Activated T-helper 17 cell treated with anti-CD3 and anti-CD28 coated beads, Interleukin-2, amount 50 U/mL, for 72 hours (primary cell): ENCODE measurements around the gene PLEKHM3. TPM values are rescaled to one million over a fixed set of nuclear protein-coding genes. Genes with fewer than 3 reads are reported as not detected.

Experiments used
- ATAC-seq: fragments of 150-1000 bp; cut with Tn5 transposase; replicated peaks from 2 replicates; pipeline ENCODE4 v1.10.0; 2021; ENCODE audit warnings: mild to moderate bottlenecking, moderate library complexity
- H3K27ac Mint-ChIP-seq: one replicate; pipeline ENCODE4 v1.8.0; 2022; ENCODE audit warnings: mixed read lengths
- H3K27me3 Mint-ChIP-seq: one replicate; pipeline ENCODE4 v1.8.0; 2022; ENCODE audit warnings: mixed read lengths
- H3K36me3 Mint-ChIP-seq: one replicate; pipeline ENCODE4 v1.8.0; 2022; ENCODE audit warnings: low read depth, mild to moderate bottlenecking, mixed read lengths
- H3K4me1 Mint-ChIP-seq: one replicate; pipeline ENCODE4 v1.8.0; 2022; ENCODE audit warnings: mixed read lengths
- H3K4me3 Mint-ChIP-seq: one replicate; pipeline ENCODE4 v1.8.0; 2022; ENCODE audit warnings: mild to moderate bottlenecking, mixed read lengths
- H3K9me3 Mint-ChIP-seq: one replicate; pipeline ENCODE4 v1.8.0; 2022; ENCODE audit warnings: mixed read lengths
- total RNA-seq, 2 donors: library from RNA; stranded (reverse); gene quantifications; one replicate each; pipeline ENCODE4 v1.2.3, GENCODE V29; 2022

The PLEKHM3 gene
- total RNA-seq, 2 donors from 2014 or later: 3.2 to 5.3 TPM

DNA sequence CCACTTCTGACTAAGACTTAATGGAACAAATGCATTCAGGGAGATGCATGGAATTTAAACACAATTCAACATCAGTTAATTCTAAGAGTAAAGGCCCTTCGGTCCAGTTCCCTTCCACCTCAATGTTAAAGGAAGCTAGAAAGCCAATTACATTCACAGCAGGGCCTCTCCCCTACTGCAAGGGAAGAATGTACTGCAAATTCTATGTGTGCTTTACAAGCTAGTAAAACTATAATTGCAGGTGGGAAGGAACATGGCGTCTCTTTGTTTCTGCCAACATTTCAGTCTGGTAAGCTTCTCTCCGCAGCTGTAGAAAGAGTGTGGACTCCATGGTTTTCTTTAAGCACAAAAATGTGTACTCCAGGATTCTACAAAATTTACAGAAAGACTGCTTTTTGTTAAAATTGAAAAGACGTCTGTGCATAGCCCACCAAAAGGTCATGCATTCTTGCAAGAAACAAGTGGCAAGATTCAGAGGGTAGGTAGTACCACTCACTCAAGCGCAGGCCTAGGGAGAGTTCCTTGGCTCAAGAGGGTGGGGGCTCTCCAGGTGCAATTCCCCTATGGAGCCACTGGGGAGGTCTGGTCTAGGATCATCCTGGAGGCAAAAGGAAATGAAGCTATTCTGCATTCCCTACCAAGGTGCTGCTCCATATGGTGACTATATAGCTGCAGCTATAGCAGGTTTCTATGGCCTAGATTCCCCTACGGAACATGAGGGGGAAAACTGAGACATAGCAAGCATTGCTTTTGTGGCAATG is 128.6 kb downstream of the PLEKHM3 start:
- H3K36me3 Mint-ChIP-seq: peaks cover 6% of the 10 kb centered on the region
- no peak for ATAC-seq
- H3K27me3 Mint-ChIP-seq: no peaks in the 10 kb centered on the region
- H3K4me3 Mint-ChIP-seq: no peak overlapping the region
- no peaks in the 10 kb centered on the region for H3K4me1 Mint-ChIP-seq
- no peaks in the 10 kb centered on the region for H3K9me3 Mint-ChIP-seq
- no peak overlapping the region for H3K27ac Mint-ChIP-seq

GRCh38 chr2:207895274-207895860 is 130.0 kb downstream of the PLEKHM3 start:
- Mint-ChIP-seq H3K27me3 (no peaks in the 10 kb centered on the region), H3K9me3 (no peaks in the 10 kb centered on the region), H3K4me1 (no peaks in the 10 kb centered on the region), H3K4me3 (no peak overlapping the region), H3K36me3 (peaks cover 6% of the 10 kb centered on the region), H3K27ac (no peak overlapping the region)
- ATAC-seq: no peak

DNA sequence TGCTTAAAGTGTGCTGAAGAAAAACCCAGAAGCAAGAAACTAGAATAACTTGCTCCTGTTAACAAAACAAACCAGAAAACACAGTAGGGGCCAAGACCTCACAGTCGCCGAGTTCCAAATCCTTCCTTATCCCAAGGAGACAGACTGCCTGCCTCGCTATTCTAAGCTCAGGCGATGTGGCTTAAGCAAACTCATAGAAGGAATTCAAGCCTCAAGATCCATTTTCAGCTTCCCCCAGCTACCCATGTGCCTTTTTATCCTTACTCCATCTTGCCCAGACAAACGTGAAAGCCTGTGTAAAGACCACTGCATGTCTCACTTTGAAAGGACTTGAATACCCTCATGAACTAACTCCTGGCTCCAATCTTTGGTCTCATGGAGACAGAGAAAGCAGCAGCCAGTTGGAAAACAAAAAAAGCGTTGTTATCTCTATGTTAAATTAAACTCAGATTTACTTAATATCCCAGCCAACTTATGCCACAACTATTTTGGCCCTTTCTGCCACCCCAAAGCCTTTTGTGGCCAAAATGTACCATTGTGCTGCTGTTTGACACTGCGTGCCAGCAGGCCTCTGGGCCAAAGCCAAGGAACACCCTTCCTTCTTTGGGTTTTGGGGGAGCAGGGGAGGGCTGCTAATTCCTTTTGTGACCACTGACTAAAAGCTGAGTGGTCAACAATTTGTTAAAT is 132.5 kb downstream of the PLEKHM3 start:
- no peaks in the 10 kb centered on the region for H3K36me3 Mint-ChIP-seq
- H3K9me3 Mint-ChIP-seq: no peaks in the 10 kb centered on the region
- H3K27me3 Mint-ChIP-seq: no peaks in the 10 kb centered on the region
- no peak overlapping the region for H3K4me3 Mint-ChIP-seq
- peak overlapping the region; percentile 53 for H3K27ac Mint-ChIP-seq
- H3K4me1 Mint-ChIP-seq: no peaks in the 10 kb centered on the region
- ATAC-seq: no peak

GRCh38 chr2:207891086-207891844 is 134.1 kb downstream of the PLEKHM3 start:
- H3K9me3 Mint-ChIP-seq: no peaks in the 10 kb centered on the region
- no peaks in the 10 kb centered on the region for H3K27me3 Mint-ChIP-seq
- no peak overlapping the region for H3K4me3 Mint-ChIP-seq
- no peaks in the 10 kb centered on the region for H3K4me1 Mint-ChIP-seq
- no peaks in the 10 kb centered on the region for H3K36me3 Mint-ChIP-seq
- H3K27ac Mint-ChIP-seq: no peak overlapping the region
- no peak for ATAC-seq

- H3K4me3 Mint-ChIP-seq: no peak overlapping the region
- H3K27ac Mint-ChIP-seq: no peak overlapping the region
- H3K9me3 Mint-ChIP-seq: no peaks in the 10 kb centered on the region
- H3K27me3 Mint-ChIP-seq: no peaks in the 10 kb centered on the region
- no peaks in the 10 kb centered on the region for H3K4me1 Mint-ChIP-seq
- no peaks in the 10 kb centered on the region for H3K36me3 Mint-ChIP-seq
- ATAC-seq: no peak
Measured at GRCh38 chr2:207887500-207887899, 137.8 kb downstream of the PLEKHM3 start.

- no peaks in the 10 kb centered on the region for H3K27me3 Mint-ChIP-seq
Measured at GRCh38 chr2:207885010-207885409, 140.3 kb downstream of the PLEKHM3 start.

DNA sequence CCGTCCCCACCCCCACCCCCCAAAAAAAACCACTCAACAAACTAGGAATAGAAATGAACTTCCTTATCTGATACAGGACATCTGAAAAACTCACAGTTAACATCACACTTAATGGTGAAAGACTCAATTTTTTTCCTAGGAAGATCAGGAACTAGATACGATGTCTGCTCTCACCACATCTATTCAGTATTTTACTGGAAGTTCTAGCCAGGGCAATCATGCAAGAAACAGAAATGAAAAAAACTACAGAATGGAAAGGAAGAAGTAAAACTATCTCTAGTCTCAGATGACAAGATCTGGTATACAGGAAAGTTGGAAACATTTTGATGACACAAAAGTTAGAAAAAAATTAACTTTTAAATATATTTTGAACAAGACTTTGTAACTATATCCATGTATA is 141.2 kb downstream of the PLEKHM3 start:
- no peak for ATAC-seq

More at GRCh38 chr2:207885010-207885409, 140.3 kb downstream of the PLEKHM3 start:
- Mint-ChIP-seq H3K4me3 (no peak overlapping the region), H3K36me3 (no peaks in the 10 kb centered on the region), H3K4me1 (no peaks in the 10 kb centered on the region), H3K9me3 (no peaks in the 10 kb centered on the region), H3K27ac (no peak overlapping the region)
- ATAC-seq: no peak

GRCh38 chr2:207883002-207883780 is 142.1 kb downstream of the PLEKHM3 start:
- Mint-ChIP-seq H3K27ac (no peak overlapping the region), H3K4me3 (no peak overlapping the region), H3K9me3 (no peaks in the 10 kb centered on the region), H3K4me1 (no peaks in the 10 kb centered on the region), H3K36me3 (no peaks in the 10 kb centered on the region), H3K27me3 (no peaks in the 10 kb centered on the region)
- no peak for ATAC-seq

More for the DNA sequence above, 141.2 kb downstream of the PLEKHM3 start:
- H3K9me3 Mint-ChIP-seq: no peaks in the 10 kb centered on the region
- H3K4me3 Mint-ChIP-seq: no peak overlapping the region
- no peaks in the 10 kb centered on the region for H3K4me1 Mint-ChIP-seq
- H3K36me3 Mint-ChIP-seq: no peaks in the 10 kb centered on the region
- H3K27me3 Mint-ChIP-seq: no peaks in the 10 kb centered on the region
- H3K27ac Mint-ChIP-seq: no peak overlapping the region

GRCh38 chr2:207881902-207882301 is 143.4 kb downstream of the PLEKHM3 start:
- Mint-ChIP-seq H3K9me3 (no peaks in the 10 kb centered on the region), H3K27me3 (no peaks in the 10 kb centered on the region), H3K27ac (no peak overlapping the region), H3K4me3 (no peak overlapping the region), H3K4me1 (no peaks in the 10 kb centered on the region), H3K36me3 (no peaks in the 10 kb centered on the region)
- no peak for ATAC-seq

GRCh38 chr2:207879536-207879935 is 145.8 kb downstream of the PLEKHM3 start:
- Mint-ChIP-seq H3K4me1 (no peaks in the 10 kb centered on the region), H3K9me3 (no peaks in the 10 kb centered on the region), H3K36me3 (no peaks in the 10 kb centered on the region), H3K27me3 (no peaks in the 10 kb centered on the region), H3K27ac (no peak overlapping the region), H3K4me3 (no peak overlapping the region)
- no peak for ATAC-seq

DNA sequence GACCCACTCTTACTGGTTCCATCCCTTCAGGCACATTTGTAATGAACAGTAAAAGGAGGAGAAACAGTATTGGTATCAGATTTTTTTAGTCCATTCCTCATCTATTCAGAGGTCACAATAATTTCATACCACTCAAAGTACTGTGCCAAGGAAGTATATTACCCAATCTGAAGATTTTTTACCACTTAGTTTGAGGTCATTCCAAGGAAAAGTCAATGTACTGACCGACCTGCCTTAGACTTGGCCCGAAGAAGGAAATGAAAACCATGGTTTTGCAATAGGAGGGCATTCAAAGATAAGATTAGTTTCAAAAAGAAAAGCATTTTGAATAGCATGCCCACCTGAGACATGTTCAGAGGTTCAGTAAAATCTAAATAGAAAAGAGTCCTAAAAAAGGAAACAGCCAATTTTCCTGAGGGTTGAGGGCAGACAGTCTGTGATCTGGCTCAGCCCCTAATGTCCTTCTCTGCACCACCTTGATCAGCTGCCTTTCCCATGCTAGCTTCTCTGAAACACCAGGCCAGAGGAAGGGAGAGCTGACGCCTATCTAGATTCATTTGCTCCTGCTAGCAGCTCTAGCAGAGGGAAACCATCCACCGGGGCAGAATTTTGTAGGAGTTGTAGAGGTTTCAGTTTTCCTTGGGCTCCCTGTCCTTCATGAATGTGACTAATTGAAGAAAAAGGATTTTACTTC is 148.3 kb downstream of the PLEKHM3 start:
- Mint-ChIP-seq H3K27me3 (no peaks in the 10 kb centered on the region), H3K9me3 (no peaks in the 10 kb centered on the region), H3K4me3 (no peak overlapping the region), H3K4me1 (no peaks in the 10 kb centered on the region), H3K36me3 (no peaks in the 10 kb centered on the region), H3K27ac (no peak overlapping the region)
- ATAC-seq: no peak

DNA sequence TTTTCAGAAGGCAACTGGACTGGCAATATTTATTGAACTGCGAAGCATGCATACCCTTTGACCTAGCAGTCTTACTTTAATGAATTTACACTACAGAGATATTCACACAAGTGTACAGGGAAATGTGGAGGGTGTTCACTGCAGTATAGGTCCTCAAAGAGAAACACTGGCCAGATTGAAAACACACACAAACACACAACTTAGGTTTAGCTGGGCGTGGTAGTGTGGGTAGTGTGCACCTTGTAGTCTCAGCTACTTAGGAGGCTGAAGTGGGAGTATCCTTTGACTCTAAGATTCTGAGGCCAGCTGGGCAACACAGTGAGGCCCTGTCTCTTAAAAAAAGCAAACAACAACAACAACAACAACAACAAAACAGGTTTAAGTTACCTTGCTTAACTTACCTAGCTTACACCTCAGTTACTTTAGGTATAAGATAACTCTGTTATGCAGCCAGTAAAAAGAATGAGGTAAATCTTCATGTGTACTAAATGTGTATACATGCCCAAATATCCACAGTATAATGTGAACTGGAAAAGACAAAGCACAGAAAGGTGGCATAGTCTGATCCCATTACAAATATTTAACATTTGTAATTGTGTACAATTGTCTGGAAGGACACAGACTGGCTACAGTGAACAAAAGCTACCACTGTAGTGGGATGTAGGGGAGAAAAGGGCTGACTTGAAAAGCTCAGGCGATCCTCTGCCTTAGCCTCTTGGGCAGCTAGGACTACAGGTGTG is 149.7 kb downstream of the PLEKHM3 start:
- Mint-ChIP-seq H3K4me3 (no peak overlapping the region), H3K9me3 (no peaks in the 10 kb centered on the region), H3K36me3 (no peaks in the 10 kb centered on the region), H3K27ac (no peak overlapping the region), H3K27me3 (no peaks in the 10 kb centered on the region), H3K4me1 (no peaks in the 10 kb centered on the region)
- ATAC-seq: no peak

DNA sequence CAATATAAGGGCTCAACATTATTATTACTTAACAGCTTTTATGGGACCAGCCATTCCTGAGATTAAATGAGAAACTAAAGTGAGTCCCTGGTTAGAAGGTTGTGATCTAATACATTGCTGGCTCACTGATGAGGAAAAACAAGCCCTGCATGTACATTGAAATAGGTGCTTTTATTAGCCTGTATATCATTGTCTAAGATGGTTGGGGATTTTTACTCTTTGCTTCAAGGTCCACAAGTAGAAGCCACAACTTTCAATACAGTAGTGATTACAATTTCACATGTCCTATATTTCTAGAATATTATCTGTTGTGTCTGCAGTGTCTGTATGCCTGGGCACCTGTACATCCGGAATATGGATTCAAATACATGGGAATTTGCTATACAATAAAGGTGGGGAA is 151.5 kb downstream of the PLEKHM3 start:
- Mint-ChIP-seq H3K36me3 (no peaks in the 10 kb centered on the region), H3K4me3 (no peak overlapping the region), H3K4me1 (no peaks in the 10 kb centered on the region), H3K27ac (no peak overlapping the region), H3K27me3 (no peaks in the 10 kb centered on the region), H3K9me3 (no peaks in the 10 kb centered on the region)
- ATAC-seq: no peak
